K562 (cell line): ENCODE measurements around the gene ZBTB8A. TPM values are rescaled to one million over a fixed set of nuclear protein-coding genes. Genes with fewer than 3 reads are reported as not detected.

Experiments
- ARID3A ChIP-seq: IDR thresholded peaks from 2 replicates; pipeline ENCODE4 v1.6.1; 2012; ENCODE audit warnings: low read depth, low read length, improper control_type of control experiment, borderline replicate concordance
- CREBBP ChIP-seq: IDR thresholded peaks from one replicate; pipeline ENCODE4 v1.6.1; 2012; ENCODE audit warnings: low read depth, mild to moderate bottlenecking, control low read depth, inconsistent platforms, low read length
- DPF2 ChIP-seq: fragments of 450-650 bp; IDR thresholded peaks from 2 replicates; pipeline ENCODE4 v1.6.1; 2016
- ELF4 ChIP-seq: fragments of 450-650 bp; formaldehyde crosslinking; IDR thresholded peaks from 2 replicates; pipeline ENCODE4 v1.4.0; 2022; ENCODE audit warnings: missing genetic modification characterization
- HOXB6 ChIP-seq: fragments of 250-450 bp; sonication (Bioruptor Pico); IDR thresholded peaks from 2 replicates; pipeline ENCODE4 v1.5.1; 2022; ENCODE audit warnings: mild to moderate bottlenecking, borderline replicate concordance
- KDM4B ChIP-seq, 2 experiments: fragments of 450-650 bp in 1 of 2; sonication (generic) in 1 of 2; IDR thresholded peaks; 2 replicates each; pipeline ENCODE4 v1.6.1; 2016 to 2017; ENCODE audit warnings: borderline replicate concordance in 2 of 2, antibody characterized with exemption in 1 of 2, low read depth in 1 of 2, mild to moderate bottlenecking in 1 of 2
- NCOA4 ChIP-seq: fragments of 450-650 bp; IDR thresholded peaks from 2 replicates; pipeline ENCODE4 v1.6.1; 2018; ENCODE audit warnings: mild to moderate bottlenecking; ENCODE audit not compliant: partially characterized antibody
- NCOR1 ChIP-seq: fragments of 450-650 bp; IDR thresholded peaks from 2 replicates; pipeline ENCODE4 v1.6.1; 2016; ENCODE audit warnings: mild to moderate bottlenecking, moderate library complexity
- PHF21A ChIP-seq: fragments of 450-650 bp; IDR thresholded peaks from 2 replicates; pipeline ENCODE4 v1.6.1; 2017; ENCODE audit warnings: low read depth, borderline replicate concordance
- POU5F1 ChIP-seq: fragments of 150-350 bp; IDR thresholded peaks from 2 replicates; pipeline ENCODE4 v1.6.1; 2014; ENCODE audit warnings: borderline replicate concordance, low read length, low read depth, mild to moderate bottlenecking; ENCODE audit not compliant: partially characterized antibody
- SMARCB1 ChIP-seq: IDR thresholded peaks from 2 replicates; pipeline ENCODE4 v1.6.1; 2011; ENCODE audit warnings: improper control_type of control experiment, low read depth; ENCODE audit not compliant: insufficient read length
- TOE1 ChIP-seq, 2 experiments: fragments of 450-650 bp in 1 of 2; sonication (generic) in 1 of 2; formaldehyde crosslinking in 1 of 2; IDR thresholded peaks; 2 replicates each; pipeline versions ENCODE4 v1.7.1 to v1.8.0; 2016 to 2022; ENCODE audit warnings: borderline replicate concordance in 2 of 2, mild to moderate bottlenecking in 2 of 2, antibody characterized with exemption in 1 of 2, inconsistent platforms in 1 of 2, low read depth in 1 of 2, missing genetic modification reagents in 1 of 2, moderate library complexity in 1 of 2
- WHSC1 ChIP-seq: IDR thresholded peaks from one replicate; pipeline ENCODE4 v1.6.1; 2012; ENCODE audit warnings: low read length, control low read depth, inconsistent platforms
- ZBED1 ChIP-seq: IDR thresholded peaks from 2 replicates; pipeline ENCODE4 v1.6.1; 2014
- ZFP1 ChIP-seq: fragments of 450-650 bp; formaldehyde crosslinking; IDR thresholded peaks from 2 replicates; pipeline ENCODE4 v1.4.0; 2020; ENCODE audit warnings: mild to moderate bottlenecking, mixed read lengths
- ZNF280B ChIP-seq: fragments of 250-450 bp; sonication (Bioruptor Pico); IDR thresholded peaks from 2 replicates; pipeline ENCODE4 v1.5.1; 2021; ENCODE audit warnings: mild to moderate bottlenecking
- ZNF436 ChIP-seq: fragments of 250-450, 450-650 bp; sonication (Bioruptor Pico); formaldehyde crosslinking; IDR thresholded peaks from 2 replicates; pipeline ENCODE4 v1.7.0; 2020; ENCODE audit warnings: mild to moderate bottlenecking
- ZNF695 ChIP-seq: fragments of 450-650 bp; formaldehyde crosslinking; IDR thresholded peaks from 2 replicates; pipeline ENCODE4 v1.4.0; 2020; ENCODE audit warnings: mild to moderate bottlenecking, moderate library complexity
- ZNF76 ChIP-seq: fragments of 250-450 bp; sonication (Bioruptor Pico); IDR thresholded peaks from 2 replicates; pipeline ENCODE4 v1.4.0; 2020; ENCODE audit warnings: mild to moderate bottlenecking, moderate library complexity, borderline replicate concordance
- polyA plus RNA-seq, 8 experiments: library from polyadenylated mRNA; depleted of rRNA in 4 of 8; stranded (reverse) in 5 of 8; unstranded in 3 of 8; fragments of >200 nt; fragmentation: Nextera tagmentation in 2 of 8; fragmentation: Illumina TruSeq in 1 of 8; extraction: Ambion mirVana in 2 of 8; extraction: Trizol in 1 of 8; gene quantifications; 2 replicates each; pipeline versions ENCODE4 v1.2.1 to v1.2.3, GENCODE V29; 2011 to 2014; ENCODE audit warnings: inconsistent platforms in 1 of 8, missing spikeins in 1 of 8
- total RNA-seq, 7 experiments: library from RNA; depleted of rRNA in 6 of 7; stranded (reverse); fragments of >200 nt in 6 of 7; fragmentation: Illumina TruSeq in 2 of 7; extraction: Trizol in 2 of 7; gene quantifications; 2 replicates each; pipeline versions ENCODE4 v1.2.1 to v1.2.3, GENCODE V29; 2011 to 2021; ENCODE audit warnings: low replicate concordance in 1 of 7
- TF ChIP-seq, protein P1 (sequence below): sonication (generic); formaldehyde crosslinking; IDR thresholded peaks from 2 replicates; pipeline ENCODE4 v1.8.0; 2023; ENCODE audit warnings: mild to moderate bottlenecking, missing genetic modification reagents
- TF ChIP-seq, protein P2 (sequence below): sonication (generic); formaldehyde crosslinking; IDR thresholded peaks from 2 replicates; pipeline ENCODE4 v1.8.1; 2023; ENCODE audit warnings: mild to moderate bottlenecking, missing genetic modification reagents

The ZBTB8A gene
- total and polyA plus RNA-seq, 9 of the 15 experiments (the other 6 are each of a cell fraction or from before 2014, with no cell fraction given) = 0.01 to 0.64 (median 0.09) TPM

- TF ChIP-seq, protein P1, sequence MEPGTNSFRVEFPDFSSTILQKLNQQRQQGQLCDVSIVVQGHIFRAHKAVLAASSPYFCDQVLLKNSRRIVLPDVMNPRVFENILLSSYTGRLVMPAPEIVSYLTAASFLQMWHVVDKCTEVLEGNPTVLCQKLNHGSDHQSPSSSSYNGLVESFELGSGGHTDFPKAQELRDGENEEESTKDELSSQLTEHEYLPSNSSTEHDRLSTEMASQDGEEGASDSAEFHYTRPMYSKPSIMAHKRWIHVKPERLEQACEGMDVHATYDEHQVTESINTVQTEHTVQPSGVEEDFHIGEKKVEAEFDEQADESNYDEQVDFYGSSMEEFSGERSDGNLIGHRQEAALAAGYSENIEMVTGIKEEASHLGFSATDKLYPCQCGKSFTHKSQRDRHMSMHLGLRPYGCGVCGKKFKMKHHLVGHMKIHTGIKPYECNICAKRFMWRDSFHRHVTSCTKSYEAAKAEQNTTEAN (CRISPR knock-in tag) = peak; percentile 71; the same call in 1 of the 2 replicates
- TF ChIP-seq ELF4 (CRISPR knock-in tag) (peak; percentile 98), SMARCB1 (no peak), ZNF280B (no peak), CREBBP (no peak), KDM4B (IDR thresholded peaks at IDR 0.05; ENCODE audit: borderline replicate concordance in 2 of 2, low read depth in 1 of 2) (no peak; a peak in 2 of 4 replicates), PHF21A (peak; percentile 62; the same call in 1 of the 2 replicates), ZNF76 (peak; percentile 97), TOE1 (IDR thresholded peaks at IDR 0.05; ENCODE audit: borderline replicate concordance) (peak; percentile 99), TOE1 (CRISPR knock-in tag; IDR thresholded peaks at IDR 0.05; ENCODE audit: borderline replicate concordance, low read depth) (peak; percentile 31; the same call in 1 of the 2 replicates), ZNF695 (CRISPR knock-in tag) (peak; percentile 93), ZBED1 (0 out of 2 replicates have a peak, but pooled peaks have one; percentile 3), NCOR1 (no peak), DPF2 (0 out of 2 replicates have a peak, but pooled peaks have one; percentile 81), ARID3A (no peak), NCOA4 (no peak), POU5F1 (no peak), ZFP1 (peak; percentile 87), ZNF436 (CRISPR knock-in tag) (0 out of 2 replicates have a peak, but pooled peaks have one; percentile 64), WHSC1 (no peak), HOXB6 (no peak)
- TF ChIP-seq, protein P2, sequence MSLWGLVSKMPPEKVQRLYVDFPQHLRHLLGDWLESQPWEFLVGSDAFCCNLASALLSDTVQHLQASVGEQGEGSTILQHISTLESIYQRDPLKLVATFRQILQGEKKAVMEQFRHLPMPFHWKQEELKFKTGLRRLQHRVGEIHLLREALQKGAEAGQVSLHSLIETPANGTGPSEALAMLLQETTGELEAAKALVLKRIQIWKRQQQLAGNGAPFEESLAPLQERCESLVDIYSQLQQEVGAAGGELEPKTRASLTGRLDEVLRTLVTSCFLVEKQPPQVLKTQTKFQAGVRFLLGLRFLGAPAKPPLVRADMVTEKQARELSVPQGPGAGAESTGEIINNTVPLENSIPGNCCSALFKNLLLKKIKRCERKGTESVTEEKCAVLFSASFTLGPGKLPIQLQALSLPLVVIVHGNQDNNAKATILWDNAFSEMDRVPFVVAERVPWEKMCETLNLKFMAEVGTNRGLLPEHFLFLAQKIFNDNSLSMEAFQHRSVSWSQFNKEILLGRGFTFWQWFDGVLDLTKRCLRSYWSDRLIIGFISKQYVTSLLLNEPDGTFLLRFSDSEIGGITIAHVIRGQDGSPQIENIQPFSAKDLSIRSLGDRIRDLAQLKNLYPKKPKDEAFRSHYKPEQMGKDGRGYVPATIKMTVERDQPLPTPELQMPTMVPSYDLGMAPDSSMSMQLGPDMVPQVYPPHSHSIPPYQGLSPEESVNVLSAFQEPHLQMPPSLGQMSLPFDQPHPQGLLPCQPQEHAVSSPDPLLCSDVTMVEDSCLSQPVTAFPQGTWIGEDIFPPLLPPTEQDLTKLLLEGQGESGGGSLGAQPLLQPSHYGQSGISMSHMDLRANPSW (CRISPR knock-in tag) = 0 out of 2 replicates have a peak, but pooled peaks have one; percentile 88
These were observed 111.7 kb downstream of the ZBTB8A start, which contains the start of gene RBBP4 (continued) for GRCh38 chr1:32650752-32651460.
